Activated naive CD4-positive, alpha-beta T cell treated with anti-CD3 and anti-CD28 coated beads, Interleukin-2, amount 50 U/mL, for 72 hours (primary cell): Measurements from ENCODE around the gene SAPCD1. TPM values are rescaled to one million over a fixed set of nuclear protein-coding genes. Genes with fewer than 3 reads are reported as not detected.
"Not testable (repeated sequence)": the region's sequence is repeated elsewhere in the genome, so short reads cannot be mapped to it uniquely, and the experiment has no call there.

Experiments used
- ATAC-seq, 2 donors: fragments of 150-1000 bp; cut with Tn5 transposase; 2 replicates each; pipeline ENCODE4 v1.10.0; 2021; ENCODE audit warnings: mild to moderate bottlenecking in 2 of 2, moderate library complexity in 2 of 2
- DNase-seq, 2 donors: peaks; one replicate each; pipeline ENCODE4 v3.0.0; 2021 to 2022; ENCODE audit warnings: low spot score in 2 of 2
- H3K27ac Mint-ChIP-seq, 2 donors: one replicate each; pipeline ENCODE4 v1.8.0; 2022; ENCODE audit warnings: mild to moderate bottlenecking in 2 of 2, mixed read lengths in 2 of 2
- H3K36me3 Mint-ChIP-seq, 2 donors: one replicate each; pipeline ENCODE4 v1.8.0; 2022; ENCODE audit warnings: mixed read lengths in 2 of 2
- H3K9me3 Mint-ChIP-seq, 2 donors: one replicate each; pipeline ENCODE4 v1.8.0; 2022; ENCODE audit warnings: mixed read lengths in 2 of 2
- total RNA-seq, 2 donors: library from RNA; stranded (reverse); gene quantifications; one replicate each; pipeline ENCODE4 v1.2.3, GENCODE V29; 2022

SAPCD1 gene
- total RNA-seq, 2 donors from 2014 or later, result 13.3 to 21.3 TPM

- no peaks in the 10 kb centered on the region for H3K9me3 Mint-ChIP-seq
- ATAC-seq (peak; percentile 91 to 92), DNase-seq (peak; percentile 87 to 92)
- peak within 1 kb of the TSS; percentile 91 to 100 for H3K27ac Mint-ChIP-seq
- peaks cover under 1 to 8% of the 10 kb centered on the region in 2 donors for H3K36me3 Mint-ChIP-seq
Measured at GRCh38 chr6:31795616-31796298, 33.3 kb downstream of the SAPCD1 start, which contains the start of gene VARS1. Gene VARS1, minus strand, starts transcription at chr6:31795752. Its CDS starts 535 bp downstream, at chr6:31795217.

- Mint-ChIP-seq H3K9me3 (no peaks in the 10 kb centered on the region), H3K36me3 (peaks cover 0 to 12% of the 10 kb centered on the region in 2 donors), H3K27ac (peak overlapping the region; percentile 13)
- no peak for ATAC-seq
- no peak for DNase-seq
Measured at GRCh38 chr6:31796993-31797385, 34.5 kb downstream of the SAPCD1 start.

GRCh38 chr6:31797588-31797987 lies 35.1 kb downstream of the SAPCD1 start:
- H3K36me3 Mint-ChIP-seq, result peaks cover 0 to 12% of the 10 kb centered on the region in 2 donors
- no peaks in the 10 kb centered on the region for H3K9me3 Mint-ChIP-seq
- H3K27ac Mint-ChIP-seq, result peak overlapping the region; percentile 13 to 79
- no peak for ATAC-seq
- DNase-seq, result no peak

GRCh38 chr6:31799781-31800180 lies 37.3 kb downstream of the SAPCD1 start:
- no peak for DNase-seq
- Mint-ChIP-seq H3K9me3 (no peaks in the 10 kb centered on the region), H3K27ac (no peak overlapping the region), H3K36me3 (peaks cover 0 to 19% of the 10 kb centered on the region in 2 donors)
- ATAC-seq, result no peak

- ATAC-seq, H3K27ac Mint-ChIP-seq, H3K9me3 Mint-ChIP-seq, DNase-seq: not testable (repeated sequence)
- peaks cover 6 to 19% of the 10 kb centered on the region in 2 donors for H3K36me3 Mint-ChIP-seq
Measured at GRCh38 chr6:31801031-31801927, 38.8 kb downstream of the SAPCD1 start.

GRCh38 chr6:31805939-31806469 lies 43.5 kb downstream of the SAPCD1 start:
- no peak for DNase-seq
- Mint-ChIP-seq H3K36me3 (peaks cover 11 to 22% of the 10 kb centered on the region in 2 donors), H3K9me3 (no peaks in the 10 kb centered on the region), H3K27ac (peak overlapping the region; percentile 95 to 96)
- peak; percentile 12 to 13 for ATAC-seq

- peak; percentile 99 for ATAC-seq
- peak; percentile 98 to 99 for DNase-seq
- Mint-ChIP-seq H3K36me3 (peaks cover 11 to 17% of the 10 kb centered on the region in 2 donors), H3K27ac (peak within 1 kb of the TSS; percentile 95 to 96), H3K9me3 (no peaks in the 10 kb centered on the region)
Measured at GRCh38 chr6:31806470-31807272, 44.2 kb downstream of the SAPCD1 start, which contains the start of gene LSM2. Gene LSM2, minus strand, starts transcription at chr6:31806966. Its CDS starts 209 bp downstream, at chr6:31806757.

GRCh38 chr6:31808599-31808998 lies 46.1 kb downstream of the SAPCD1 start:
- peaks cover 11% of the 10 kb centered on the region in 2 donors for H3K36me3 Mint-ChIP-seq
- H3K9me3 Mint-ChIP-seq, DNase-seq, H3K27ac Mint-ChIP-seq, ATAC-seq: not testable (repeated sequence)

GRCh38 chr6:31811645-31812044 lies 49.2 kb downstream of the SAPCD1 start:
- H3K36me3 Mint-ChIP-seq, result peaks cover under 1 to 13% of the 10 kb centered on the region in 2 donors
- ATAC-seq (no peak), DNase-seq (no peak)
- no peaks in the 10 kb centered on the region for H3K9me3 Mint-ChIP-seq
- peak overlapping the region in 1 of 2 donors; percentile 98 for H3K27ac Mint-ChIP-seq

GRCh38 chr6:31813465-31813849 lies 51.0 kb downstream of the SAPCD1 start:
- no peaks in the 10 kb centered on the region for H3K9me3 Mint-ChIP-seq
- DNase-seq (no peak), ATAC-seq (no peak)
- H3K36me3 Mint-ChIP-seq, result peaks cover 7 to 23% of the 10 kb centered on the region in 2 donors
- peak overlapping the region; percentile 88 to 98 for H3K27ac Mint-ChIP-seq

Other genes with a start within 250 kb of the SAPCD1 start
- not detected for gene MCCD1, start 233.7 kb upstream of the SAPCD1 start, total RNA-seq
- 100 to 1,000 TPM; 569 to 658 TPM for gene DDX39B, start 220.7 kb upstream of the SAPCD1 start, total RNA-seq
- gene ATP6V1G2, start 216.0 kb upstream of the SAPCD1 start, total RNA-seq, result 1 to 10 TPM; 4.1 to 7.4 TPM
- 10 to 100 TPM; 19.4 to 39.7 TPM for gene NFKBIL1, start 215.0 kb upstream of the SAPCD1 start, total RNA-seq
- gene LTA, start 190.4 kb upstream of the SAPCD1 start, total RNA-seq, result 1,000 to 10,000 TPM in 1 of 2 donors, 100 to 1,000 TPM in 1; 266 to 1,366 TPM
- gene TNF, start 187.1 kb upstream of the SAPCD1 start, total RNA-seq, result 100 to 1,000 TPM in 1 of 2 donors, 10 to 100 TPM in 1; 52.0 to 250 TPM
- 100 to 1,000 TPM in 1 of 2 donors, 10 to 100 TPM in 1; 89.3 to 294 TPM for gene LTB, start 180.2 kb upstream of the SAPCD1 start, total RNA-seq
- gene LST1, start 176.4 kb upstream of the SAPCD1 start, total RNA-seq, result 10 to 100 TPM; 18.2 to 21.6 TPM
- 10 to 100 TPM; 12.7 to 17.2 TPM for gene NCR3, start 169.7 kb upstream of the SAPCD1 start, total RNA-seq
- gene AIF1, start 147.4 kb upstream of the SAPCD1 start, total RNA-seq, result 100 to 1,000 TPM in 1 of 2 donors, 10 to 100 TPM in 1; 43.9 to 117 TPM
- gene PRRC2A, start 141.9 kb upstream of the SAPCD1 start, total RNA-seq, result 100 to 1,000 TPM; 253 to 336 TPM
- gene BAG6, start 110.0 kb upstream of the SAPCD1 start, total RNA-seq, result 100 to 1,000 TPM; 286 to 303 TPM
- gene APOM, start 106.8 kb upstream of the SAPCD1 start, total RNA-seq, result 1 to 10 TPM; 2.6 to 2.7 TPM
- 10 to 100 TPM; 15.0 to 16.4 TPM for gene C6orf47, start 101.9 kb upstream of the SAPCD1 start, total RNA-seq
- gene GPANK1, start 97.7 kb upstream of the SAPCD1 start, total RNA-seq, result 10 to 100 TPM; 36.2 to 39.0 TPM
- gene CSNK2B, start 96.6 kb upstream of the SAPCD1 start, total RNA-seq, result 100 to 1,000 TPM; 242 to 251 TPM
- 10 to 100 TPM; 23.4 to 26.5 TPM for gene LY6G5B, start 92.7 kb upstream of the SAPCD1 start, total RNA-seq
- gene LY6G5C, start 81.6 kb upstream of the SAPCD1 start, total RNA-seq, result 1 to 10 TPM; 1.8 to 4.1 TPM
- gene ABHD16A, start 59.3 kb upstream of the SAPCD1 start, total RNA-seq, result 10 to 100 TPM; 33.1 to 46.8 TPM
- gene LY6G6F, start 55.8 kb upstream of the SAPCD1 start, total RNA-seq, result not detected
- gene LY6G6D, start 47.3 kb upstream of the SAPCD1 start, total RNA-seq, result not detected
- gene LY6G6C, start 40.9 kb upstream of the SAPCD1 start, total RNA-seq, result not detected
- gene MPIG6B, start 39.3 kb upstream of the SAPCD1 start, total RNA-seq, result not detected
- gene DDAH2, start 33.4 kb upstream of the SAPCD1 start, total RNA-seq, result 10 to 100 TPM in 1 of 2 donors, 1 to 10 TPM in 1; 6.7 to 42.6 TPM
- gene CLIC1, start 26.1 kb upstream of the SAPCD1 start, total RNA-seq, result 100 to 1,000 TPM; 440 to 455 TPM
- 100 to 1,000 TPM; 116 to 158 TPM for gene MSH5, start 22.7 kb upstream of the SAPCD1 start, total RNA-seq
- gene VWA7, start 14.7 kb downstream of the SAPCD1 start, total RNA-seq, result 1 to 10 TPM in 1 of 2 donors, under 1 TPM in 1; 0.68 to 2.6 TPM
- gene VARS1, start 33.1 kb downstream of the SAPCD1 start, total RNA-seq, result 100 to 1,000 TPM in 1 of 2 donors, 10 to 100 TPM in 1; 57.7 to 127 TPM
- 100 to 1,000 TPM; 150 to 173 TPM for gene LSM2, start 44.3 kb downstream of the SAPCD1 start, total RNA-seq
- gene HSPA1L, start 52.6 kb downstream of the SAPCD1 start, total RNA-seq, result 1 to 10 TPM; 2.3 to 2.8 TPM
- 10 to 100 TPM; 55.1 to 79.8 TPM for gene HSPA1A, start 52.9 kb downstream of the SAPCD1 start, total RNA-seq
- gene HSPA1B, start 65.1 kb downstream of the SAPCD1 start, total RNA-seq, result 100 to 1,000 TPM in 1 of 2 donors, 10 to 100 TPM in 1; 53.8 to 171 TPM
- gene NEU1, start 100.2 kb downstream of the SAPCD1 start, total RNA-seq, result 10 to 100 TPM; 18.6 to 48.8 TPM
- gene SLC44A4, start 116.3 kb downstream of the SAPCD1 start, total RNA-seq, result under 1 TPM in 1 of 2 donors, not detected in 1; 0.29 TPM
- gene EHMT2, start 135.0 kb downstream of the SAPCD1 start, total RNA-seq, result 10 to 100 TPM; 40.1 to 58.5 TPM
- 1 to 10 TPM; 1.3 to 2.4 TPM for gene ZBTB12, start 139.4 kb downstream of the SAPCD1 start, total RNA-seq
- gene C2, start 165.1 kb downstream of the SAPCD1 start, total RNA-seq, result 1 to 10 TPM in 1 of 2 donors, under 1 TPM in 1; 0.53 to 5.2 TPM
- 1 to 10 TPM; 1.9 to 3.6 TPM for gene CFB, start 183.4 kb downstream of the SAPCD1 start, total RNA-seq
- gene NELFE, start 196.3 kb downstream of the SAPCD1 start, total RNA-seq, result 10 to 100 TPM; 69.7 to 70.9 TPM
- gene SKIC2, start 196.5 kb downstream of the SAPCD1 start, total RNA-seq, result 100 to 1,000 TPM in 1 of 2 donors, 10 to 100 TPM in 1; 91.8 to 115 TPM
- 10 to 100 TPM; 16.2 to 18.5 TPM for gene DXO, start 209.5 kb downstream of the SAPCD1 start, total RNA-seq
- 1 to 10 TPM; 4.1 to 8.1 TPM for gene C4A, start 219.4 kb downstream of the SAPCD1 start, total RNA-seq